Measurements from ENCODE around the gene NAV3.

DNA sequence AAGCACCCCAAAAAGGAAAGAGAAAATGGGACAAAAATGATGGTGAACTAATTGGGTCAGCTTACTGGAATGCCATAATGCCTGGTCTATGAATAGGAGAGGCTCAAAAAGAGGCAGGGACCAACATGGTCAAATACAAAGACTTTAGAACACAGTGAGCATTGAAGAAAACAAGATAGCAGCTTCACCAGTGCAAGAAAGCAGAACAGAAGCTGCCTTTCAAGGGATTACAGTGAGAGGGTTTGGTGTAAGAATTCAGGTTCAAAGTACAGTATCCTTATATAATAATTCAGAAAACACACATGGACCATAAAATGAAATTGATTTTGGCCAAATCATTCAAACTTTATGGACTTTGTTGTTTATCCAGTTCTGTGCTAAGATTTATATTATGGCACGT is 162.1 kb downstream of the NAV3 start:
- TF ChIP-seq, protein P1, sequence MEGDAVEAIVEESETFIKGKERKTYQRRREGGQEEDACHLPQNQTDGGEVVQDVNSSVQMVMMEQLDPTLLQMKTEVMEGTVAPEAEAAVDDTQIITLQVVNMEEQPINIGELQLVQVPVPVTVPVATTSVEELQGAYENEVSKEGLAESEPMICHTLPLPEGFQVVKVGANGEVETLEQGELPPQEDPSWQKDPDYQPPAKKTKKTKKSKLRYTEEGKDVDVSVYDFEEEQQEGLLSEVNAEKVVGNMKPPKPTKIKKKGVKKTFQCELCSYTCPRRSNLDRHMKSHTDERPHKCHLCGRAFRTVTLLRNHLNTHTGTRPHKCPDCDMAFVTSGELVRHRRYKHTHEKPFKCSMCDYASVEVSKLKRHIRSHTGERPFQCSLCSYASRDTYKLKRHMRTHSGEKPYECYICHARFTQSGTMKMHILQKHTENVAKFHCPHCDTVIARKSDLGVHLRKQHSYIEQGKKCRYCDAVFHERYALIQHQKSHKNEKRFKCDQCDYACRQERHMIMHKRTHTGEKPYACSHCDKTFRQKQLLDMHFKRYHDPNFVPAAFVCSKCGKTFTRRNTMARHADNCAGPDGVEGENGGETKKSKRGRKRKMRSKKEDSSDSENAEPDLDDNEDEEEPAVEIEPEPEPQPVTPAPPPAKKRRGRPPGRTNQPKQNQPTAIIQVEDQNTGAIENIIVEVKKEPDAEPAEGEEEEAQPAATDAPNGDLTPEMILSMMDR (IDR thresholded peaks at IDR 0.05; ENCODE audit: poor library complexity, severe bottlenecking) = no peak
- TF ChIP-seq POLR2AphosphoS5 (IDR thresholded peaks at IDR 0.05) (no peak), SMC3 (conservative IDR thresholded peaks at IDR 0.05; ENCODE audit: poor library complexity) (no peak), EP300 (conservative IDR thresholded peaks at IDR 0.05; ENCODE audit: poor library complexity, severe bottlenecking) (no peak), MXI1 (conservative IDR thresholded peaks at IDR 0.05; ENCODE audit: poor library complexity, severe bottlenecking) (no peak), TAF1 (IDR thresholded peaks at IDR 0.05; ENCODE audit: low read depth) (no peak), EZH2 (IDR thresholded peaks at IDR 0.05; ENCODE audit: borderline replicate concordance, insufficient read depth, low read length, poor library complexity, severe bottlenecking) (no peak)

All from neural cell (in vitro differentiated cells).